Upper lobe of left lung (tissue), 6 donors: ENCODE measurements around the gene SCART1. TPM values are rescaled to one million over a fixed set of nuclear protein-coding genes. Genes with fewer than 3 reads are reported as not detected.

Experiments
- ATAC-seq, 2 donors: fragments of 200-7000 bp; cut with Tn5 transposase; one replicate each; pipeline ENCODE4 v1.9.1; 2022; ENCODE audit warnings: mild to moderate bottlenecking in 2 of 2, moderate library complexity in 2 of 2; ENCODE audit not compliant: low FRiP score in 2 of 2
- DNase-seq, 2 donors: peaks; one replicate each; pipeline ENCODE4 v3.0.0-alpha.2; 2019 to 2020
- H3K27ac ChIP-seq, 4 donors: fragments of 200-600 bp; sonication (generic); one replicate each; pipeline ENCODE4 v1.5.1; 2016 to 2019
- H3K27me3 ChIP-seq, 4 donors: fragments of 200-600 bp; sonication (generic); one replicate each; pipeline ENCODE4 v1.5.1; 2017 to 2019
- H3K36me3 ChIP-seq, 4 donors: fragments of 200-600 bp; sonication (generic); one replicate each; pipeline ENCODE4 v1.5.1; 2016 to 2019
- H3K4me1 ChIP-seq, 4 donors: fragments of 200-600 bp; sonication (generic); one replicate each; pipeline ENCODE4 v1.5.1; 2018 to 2019
- H3K4me3 ChIP-seq, 4 donors: fragments of 200-600 bp; sonication (generic); one replicate each; pipeline ENCODE4 v1.5.1; 2017 to 2019; ENCODE audit warnings: mild to moderate bottlenecking in 2 of 4, moderate library complexity in 1 of 4
- H3K9me3 ChIP-seq, 4 donors: fragments of 200-600 bp; sonication (generic); one replicate each; pipeline ENCODE4 v1.5.1; 2018 to 2019
- EP300 ChIP-seq, 4 donors: sonication (generic); formaldehyde crosslinking; IDR thresholded peaks; one replicate each; pipeline ENCODE4 v1.5.1; 2017; ENCODE audit warnings: antibody characterized with exemption in 4 of 4, control low read depth in 2 of 4
- POLR2A ChIP-seq, 4 donors: fragments of 450-650 bp; IDR thresholded peaks; one replicate each; pipeline ENCODE4 v1.5.1; 2016 to 2017; ENCODE audit warnings: antibody characterized with exemption in 4 of 4, mild to moderate bottlenecking in 2 of 4
- POLR2AphosphoS5 ChIP-seq, 2 donors: sonication (generic); formaldehyde crosslinking; IDR thresholded peaks; one replicate each; pipeline ENCODE4 v1.5.1; 2017; ENCODE audit warnings: antibody characterized with exemption in 2 of 2
- WGBS, 2 donors: methylation state at CpG; one replicate each; pipeline ENCODE4 v1.1.5; 2017 to 2018; 5-methylcytosine and 5-hydroxymethylcytosine counted together
- total RNA-seq, 6 donors: library from RNA; depleted of rRNA in 4 of 6; stranded (reverse); fragments of >200 nt in 4 of 6; gene quantifications; one replicate each; pipeline versions ENCODE4 v1.1.0 to v1.2.1, GENCODE V29; 2016 to 2021
- TF ChIP-seq, protein P1 (sequence below), 6 experiments: fragments of 450-650 bp in 4 of 6; fragments of 200-600 bp in 2 of 6; sonication (generic) in 2 of 6; IDR thresholded peaks; one replicate each; pipeline ENCODE4 v1.5.1; 2016 to 2019; ENCODE audit warnings: antibody characterized with exemption in 6 of 6
- donor health status: DM: no; HTN: no; CAD: no; lungs with moderate emphysema.
- donor health status: DM: no; HTN: yes; CAD: no; lungs with severe emphysema.

Gene SCART1
- total RNA-seq, 6 donors from 2014 or later, result 1.1 to 31.4 (median 3.4) TPM

- Histone ChIP-seq H3K27ac (no peak overlapping the region), H3K9me3 (no peaks in the 10 kb centered on the region), H3K4me3 (no peak overlapping the region), H3K36me3 (no peaks in the 10 kb centered on the region), H3K4me1 (no peaks in the 10 kb centered on the region), H3K27me3 (no peaks in the 10 kb centered on the region)
- no peak for TF ChIP-seq POLR2AphosphoS5 (IDR thresholded peaks at IDR 0.05)
- no peak for TF ChIP-seq POLR2A (IDR thresholded peaks at IDR 0.05)
- TF ChIP-seq, protein P1, sequence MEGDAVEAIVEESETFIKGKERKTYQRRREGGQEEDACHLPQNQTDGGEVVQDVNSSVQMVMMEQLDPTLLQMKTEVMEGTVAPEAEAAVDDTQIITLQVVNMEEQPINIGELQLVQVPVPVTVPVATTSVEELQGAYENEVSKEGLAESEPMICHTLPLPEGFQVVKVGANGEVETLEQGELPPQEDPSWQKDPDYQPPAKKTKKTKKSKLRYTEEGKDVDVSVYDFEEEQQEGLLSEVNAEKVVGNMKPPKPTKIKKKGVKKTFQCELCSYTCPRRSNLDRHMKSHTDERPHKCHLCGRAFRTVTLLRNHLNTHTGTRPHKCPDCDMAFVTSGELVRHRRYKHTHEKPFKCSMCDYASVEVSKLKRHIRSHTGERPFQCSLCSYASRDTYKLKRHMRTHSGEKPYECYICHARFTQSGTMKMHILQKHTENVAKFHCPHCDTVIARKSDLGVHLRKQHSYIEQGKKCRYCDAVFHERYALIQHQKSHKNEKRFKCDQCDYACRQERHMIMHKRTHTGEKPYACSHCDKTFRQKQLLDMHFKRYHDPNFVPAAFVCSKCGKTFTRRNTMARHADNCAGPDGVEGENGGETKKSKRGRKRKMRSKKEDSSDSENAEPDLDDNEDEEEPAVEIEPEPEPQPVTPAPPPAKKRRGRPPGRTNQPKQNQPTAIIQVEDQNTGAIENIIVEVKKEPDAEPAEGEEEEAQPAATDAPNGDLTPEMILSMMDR (IDR thresholded peaks at IDR 0.05), result no peak
- no peak for TF ChIP-seq EP300 (IDR thresholded peaks at IDR 0.05)
- WGBS, 2 donors, result 58 to 90% methylated on average over 19 to 59 of the region's 81 CpGs
- ATAC-seq (no peak), DNase-seq (peak in 1 of 2 donors; percentile 85)
Measured at GRCh38 chr10:133459454-133460207, 5.9 kb downstream of the SCART1 start.

DNA sequence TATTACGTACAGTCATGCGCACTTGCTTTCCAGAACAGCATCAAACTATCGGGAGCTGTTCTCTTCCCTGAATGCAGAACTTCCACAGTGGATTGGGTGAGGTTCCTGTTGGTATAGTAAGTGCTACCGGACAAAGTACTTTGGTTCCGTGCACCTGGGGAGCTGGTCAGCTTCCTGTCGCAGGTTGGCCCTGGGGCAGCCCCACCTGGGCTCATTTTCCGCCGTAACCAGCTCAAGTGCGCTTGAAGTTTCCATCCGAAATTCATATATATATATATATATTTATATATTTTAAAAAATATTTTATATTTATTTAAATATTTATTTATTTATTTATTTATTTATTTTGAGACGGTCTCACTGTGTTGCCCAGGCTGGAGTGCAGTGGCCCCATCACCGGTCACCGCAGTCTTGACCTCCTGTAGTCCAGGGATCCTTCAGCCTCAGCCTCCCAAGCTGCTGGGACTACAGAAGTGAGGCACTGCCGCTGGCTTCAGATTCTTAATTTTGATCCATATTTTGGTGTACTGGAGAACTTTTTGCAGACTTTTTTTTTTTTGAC lies 6.5 kb downstream of the SCART1 start:
- no peaks in the 10 kb centered on the region for H3K4me1 ChIP-seq
- ATAC-seq, result no peak
- 93% methylated on average over 14 of the region's 14 CpGs for WGBS, 2 donors
- H3K36me3 ChIP-seq, result no peaks in the 10 kb centered on the region
- no peak for DNase-seq
- no peak overlapping the region for H3K4me3 ChIP-seq
- TF ChIP-seq POLR2A (IDR thresholded peaks at IDR 0.05) (no peak), EP300 (IDR thresholded peaks at IDR 0.05) (no peak), POLR2AphosphoS5 (IDR thresholded peaks at IDR 0.05) (no peak)
- TF ChIP-seq, protein P1 (IDR thresholded peaks at IDR 0.05), result no peak
- H3K27me3 ChIP-seq, result no peaks in the 10 kb centered on the region
- H3K9me3 ChIP-seq, result no peaks in the 10 kb centered on the region
- no peak overlapping the region for H3K27ac ChIP-seq

DNA sequence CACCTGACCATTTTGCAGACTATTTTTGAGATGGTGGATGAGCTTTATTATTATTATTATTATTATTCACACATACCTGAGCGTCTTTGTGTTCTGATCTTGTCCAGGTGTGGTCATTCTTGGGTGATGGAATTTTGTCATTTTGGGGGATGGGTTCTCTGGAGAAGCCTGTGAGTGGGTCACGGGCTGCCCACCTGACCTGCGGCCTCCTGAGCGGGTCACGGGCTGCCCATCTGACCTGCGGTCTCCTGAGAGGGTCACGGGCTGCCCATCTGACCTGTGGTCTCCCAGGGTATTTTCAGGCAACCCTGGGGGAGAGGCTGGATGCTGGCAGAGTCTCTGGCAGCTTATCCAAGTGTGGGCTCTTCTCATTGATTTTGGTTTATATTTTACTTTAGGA lies 7.3 kb downstream of the SCART1 start:
- ATAC-seq, result no peak
- WGBS, 2 donors, result 89 to 93% methylated on average over 7 of the region's 7 CpGs

DNA sequence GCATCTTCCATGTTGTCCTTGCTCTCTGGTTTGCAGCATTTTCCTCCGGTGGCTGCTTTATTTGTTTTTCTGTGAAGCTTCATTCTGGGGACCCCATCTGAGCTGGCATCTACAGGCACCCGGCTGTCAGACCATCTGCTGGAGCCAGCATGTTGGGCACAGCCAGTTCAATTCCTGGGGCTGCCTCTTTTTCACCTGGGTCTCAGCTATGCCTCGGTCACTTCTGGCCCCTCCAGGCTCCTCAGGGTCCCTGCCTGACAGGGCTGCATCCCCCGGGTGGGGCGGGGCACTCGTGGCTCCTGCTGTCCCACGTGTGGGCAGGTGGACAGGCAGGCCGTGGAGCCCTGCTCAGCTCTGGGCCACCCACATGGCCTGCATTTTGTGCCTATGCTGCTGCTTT lies 8.1 kb downstream of the SCART1 start:
- WGBS, 2 donors, result 68 to 79% methylated on average over 7 to 8 of the region's 8 CpGs
- DNase-seq, result peak in 1 of 2 donors; percentile 70

More for the DNA sequence above, 7.3 kb downstream of the SCART1 start:
- Histone ChIP-seq H3K4me3 (no peak overlapping the region), H3K9me3 (no peaks in the 10 kb centered on the region), H3K27ac (no peak overlapping the region), H3K4me1 (no peaks in the 10 kb centered on the region), H3K27me3 (no peaks in the 10 kb centered on the region), H3K36me3 (no peaks in the 10 kb centered on the region)
- DNase-seq, result peak in 1 of 2 donors; percentile 20
- TF ChIP-seq, protein P1 (IDR thresholded peaks at IDR 0.05), result no peak
- TF ChIP-seq POLR2A (IDR thresholded peaks at IDR 0.05) (no peak), POLR2AphosphoS5 (IDR thresholded peaks at IDR 0.05) (no peak), EP300 (IDR thresholded peaks at IDR 0.05) (no peak)

More for the DNA sequence above, 8.1 kb downstream of the SCART1 start:
- Histone ChIP-seq H3K4me1 (no peaks in the 10 kb centered on the region), H3K4me3 (no peak overlapping the region), H3K9me3 (no peaks in the 10 kb centered on the region), H3K27ac (no peak overlapping the region), H3K36me3 (no peaks in the 10 kb centered on the region), H3K27me3 (no peaks in the 10 kb centered on the region)
- TF ChIP-seq, protein P1 (IDR thresholded peaks at IDR 0.05), result no peak
- TF ChIP-seq POLR2A (IDR thresholded peaks at IDR 0.05) (no peak), POLR2AphosphoS5 (IDR thresholded peaks at IDR 0.05) (no peak), EP300 (IDR thresholded peaks at IDR 0.05) (no peak)
- no peak for ATAC-seq
